Mucosa of stomach (tissue), 1 donor: Measurements from ENCODE around the gene SENP1.

Source experiments
- H3K27me3 ChIP-seq: one replicate; pipeline ENCODE4 v1.7.0; 2013; ENCODE audit warnings: mild to moderate bottlenecking, low read length; ENCODE audit not compliant: control insufficient read depth, insufficient read depth
- H3K36me3 ChIP-seq: one replicate; pipeline ENCODE4 v1.7.0; 2013; ENCODE audit warnings: low read length; ENCODE audit not compliant: control insufficient read depth, insufficient read depth
- H3K4me1 ChIP-seq: one replicate; pipeline ENCODE4 v1.7.0; 2013; ENCODE audit warnings: mild to moderate bottlenecking, low read length; ENCODE audit not compliant: control insufficient read depth, insufficient read depth
- H3K4me3 ChIP-seq: one replicate; pipeline ENCODE4 v1.7.0; 2013; ENCODE audit warnings: low read length
- H3K9ac ChIP-seq: one replicate; pipeline ENCODE4 v1.7.0; 2013; ENCODE audit warnings: mild to moderate bottlenecking, low read length, moderate library complexity
- H3K9me3 ChIP-seq: one replicate; pipeline ENCODE4 v1.7.0; 2013; ENCODE audit warnings: mild to moderate bottlenecking, low read length, moderate library complexity; ENCODE audit not compliant: control insufficient read depth
- donor health status: Pancreatic carcinoma.

SENP1 gene

GRCh38 chr12:48028541-48029431 lies 77.1 kb downstream of the SENP1 start:
- Histone ChIP-seq H3K4me1 (peaks cover 1% of the 10 kb centered on the region), H3K36me3 (no peaks in the 10 kb centered on the region), H3K4me3 (no peak overlapping the region), H3K9me3 (no peaks in the 10 kb centered on the region), H3K9ac (no peak overlapping the region), H3K27me3 (peaks cover 3% of the 10 kb centered on the region)

GRCh38 chr12:48027183-48028002 lies 78.5 kb downstream of the SENP1 start:
- H3K9me3 ChIP-seq = no peaks in the 10 kb centered on the region
- no peaks in the 10 kb centered on the region for H3K36me3 ChIP-seq
- peaks cover 3% of the 10 kb centered on the region for H3K27me3 ChIP-seq
- no peak overlapping the region for H3K9ac ChIP-seq
- H3K4me3 ChIP-seq = no peak overlapping the region
- H3K4me1 ChIP-seq = peaks cover 13% of the 10 kb centered on the region

- peaks cover 13% of the 10 kb centered on the region for H3K4me1 ChIP-seq
- H3K4me3 ChIP-seq = no peak overlapping the region
- peaks cover 3% of the 10 kb centered on the region for H3K27me3 ChIP-seq
- no peaks in the 10 kb centered on the region for H3K9me3 ChIP-seq
- no peak overlapping the region for H3K9ac ChIP-seq
- H3K36me3 ChIP-seq = no peaks in the 10 kb centered on the region
Observed at GRCh38 chr12:48026060-48026827, 79.6 kb downstream of the SENP1 start.

- no peaks in the 10 kb centered on the region for H3K36me3 ChIP-seq
- H3K4me3 ChIP-seq = no peak overlapping the region
- no peak overlapping the region for H3K9ac ChIP-seq
- no peaks in the 10 kb centered on the region for H3K9me3 ChIP-seq
- peaks cover 13% of the 10 kb centered on the region for H3K4me1 ChIP-seq
- peaks cover 3% of the 10 kb centered on the region for H3K27me3 ChIP-seq
Observed at GRCh38 chr12:48025281-48025680, 80.6 kb downstream of the SENP1 start.

GRCh38 chr12:48024735-48025134 lies 81.1 kb downstream of the SENP1 start:
- Histone ChIP-seq H3K4me3 (no peak overlapping the region), H3K9ac (no peak overlapping the region), H3K27me3 (peaks cover 3% of the 10 kb centered on the region), H3K9me3 (no peaks in the 10 kb centered on the region), H3K4me1 (peaks cover 13% of the 10 kb centered on the region), H3K36me3 (no peaks in the 10 kb centered on the region)

- H3K4me3 ChIP-seq = no peak overlapping the region
- no peaks in the 10 kb centered on the region for H3K9me3 ChIP-seq
- H3K4me1 ChIP-seq = peaks cover 13% of the 10 kb centered on the region
- H3K36me3 ChIP-seq = no peaks in the 10 kb centered on the region
- no peak overlapping the region for H3K9ac ChIP-seq
- peaks cover 3% of the 10 kb centered on the region for H3K27me3 ChIP-seq
Observed at GRCh38 chr12:48023386-48023785, 82.5 kb downstream of the SENP1 start.

GRCh38 chr12:48022676-48023385 lies 83.0 kb downstream of the SENP1 start:
- H3K36me3 ChIP-seq = no peaks in the 10 kb centered on the region
- H3K4me3 ChIP-seq = no peak overlapping the region
- no peak overlapping the region for H3K9ac ChIP-seq
- H3K27me3 ChIP-seq = peaks cover 3% of the 10 kb centered on the region
- H3K9me3 ChIP-seq = no peaks in the 10 kb centered on the region
- peaks cover 13% of the 10 kb centered on the region for H3K4me1 ChIP-seq

- Histone ChIP-seq H3K4me1 (peaks cover 13% of the 10 kb centered on the region), H3K9ac (no peak overlapping the region), H3K36me3 (no peaks in the 10 kb centered on the region), H3K9me3 (no peaks in the 10 kb centered on the region), H3K4me3 (no peak overlapping the region), H3K27me3 (no peaks in the 10 kb centered on the region)
Observed at GRCh38 chr12:48022180-48022521, 83.7 kb downstream of the SENP1 start.

- no peak overlapping the region for H3K9ac ChIP-seq
- no peaks in the 10 kb centered on the region for H3K36me3 ChIP-seq
- no peaks in the 10 kb centered on the region for H3K9me3 ChIP-seq
- no peak overlapping the region for H3K4me3 ChIP-seq
- peaks cover 13% of the 10 kb centered on the region for H3K4me1 ChIP-seq
- H3K27me3 ChIP-seq = no peaks in the 10 kb centered on the region
Observed at GRCh38 chr12:48021485-48022179, 84.2 kb downstream of the SENP1 start.

- Histone ChIP-seq H3K4me3 (no peak overlapping the region), H3K9me3 (no peaks in the 10 kb centered on the region), H3K36me3 (no peaks in the 10 kb centered on the region), H3K4me1 (peaks cover 13% of the 10 kb centered on the region), H3K9ac (no peak overlapping the region), H3K27me3 (no peaks in the 10 kb centered on the region)
Observed at GRCh38 chr12:48019639-48020265, 86.1 kb downstream of the SENP1 start.

GRCh38 chr12:48018618-48018995 lies 87.3 kb downstream of the SENP1 start:
- Histone ChIP-seq H3K9ac (no peak overlapping the region), H3K36me3 (no peaks in the 10 kb centered on the region), H3K4me1 (peaks cover 11% of the 10 kb centered on the region), H3K9me3 (no peaks in the 10 kb centered on the region), H3K27me3 (no peaks in the 10 kb centered on the region), H3K4me3 (no peak overlapping the region)
